ENCODE data around the gene CD9.
"Not testable (repeated sequence)": the region's sequence is repeated elsewhere in the genome, so short reads cannot be mapped to it uniquely, and the experiment has no call there.

CD9 gene

GRCh38 chr12:6199531-6200255 is 507 bp upstream of the CD9 start:
- DNase-seq, result no peak

GRCh38 chr12:6201213-6201608 is 1.0 kb downstream of the CD9 start:
- no peak for DNase-seq

- DNase-seq, result no peak
Observed at GRCh38 chr12:6201826-6202225, 1.6 kb downstream of the CD9 start.

- no peak for DNase-seq
Observed at GRCh38 chr12:6202304-6202703, 2.1 kb downstream of the CD9 start.

GRCh38 chr12:6202846-6203245 is 2.6 kb downstream of the CD9 start:
- DNase-seq, result no peak

- DNase-seq, result no peak
Observed at GRCh38 chr12:6203601-6204000, 3.4 kb downstream of the CD9 start.

- no peak for DNase-seq
Observed at GRCh38 chr12:6204533-6205143, 4.4 kb downstream of the CD9 start.

- DNase-seq, result no peak
Observed at GRCh38 chr12:6205144-6205539, 4.9 kb downstream of the CD9 start.

- no peak for DNase-seq
Observed at GRCh38 chr12:6205761-6206160, 5.6 kb downstream of the CD9 start.

GRCh38 chr12:6206327-6206726 is 6.1 kb downstream of the CD9 start:
- DNase-seq, result no peak

GRCh38 chr12:6207259-6207925 is 7.2 kb downstream of the CD9 start:
- DNase-seq, result no peak

GRCh38 chr12:6208130-6208529 is 7.9 kb downstream of the CD9 start:
- no peak for DNase-seq

- DNase-seq, result not testable (repeated sequence)
Observed at GRCh38 chr12:6209428-6209827, 9.2 kb downstream of the CD9 start.

GRCh38 chr12:6211421-6211869 is 11.2 kb downstream of the CD9 start:
- DNase-seq, result no peak

- DNase-seq, result no peak
Observed at GRCh38 chr12:6212086-6212485, 11.9 kb downstream of the CD9 start.

GRCh38 chr12:6213969-6214368 is 13.8 kb downstream of the CD9 start:
- DNase-seq, result no peak

GRCh38 chr12:6214633-6215032 is 14.4 kb downstream of the CD9 start:
- no peak for DNase-seq

- DNase-seq, result no peak
Observed at GRCh38 chr12:6215120-6215807, 15.1 kb downstream of the CD9 start.

GRCh38 chr12:6215932-6216494 is 15.8 kb downstream of the CD9 start:
- DNase-seq, result no peak

- DNase-seq, result no peak
Observed at GRCh38 chr12:6216581-6216980, 16.4 kb downstream of the CD9 start.

GRCh38 chr12:6218347-6218925 is 18.2 kb downstream of the CD9 start:
- DNase-seq, result no peak

- no peak for DNase-seq
Observed at GRCh38 chr12:6219980-6220379, 19.8 kb downstream of the CD9 start.

- no peak for DNase-seq
Observed at GRCh38 chr12:6221146-6221545, 20.9 kb downstream of the CD9 start.

All from CD4-positive, alpha-beta T cell treated with Interleukin-17A for 1 hour (primary cell).